ENCODE data around the gene MBD3L4. TPM values are rescaled to one million over a fixed set of nuclear protein-coding genes. Genes with fewer than 3 reads are reported as not detected.

The MBD3L4 gene
- total and polyA plus RNA-seq, 2 of the 13 experiments (the other 11 are each of a cell fraction or from before 2014, with no cell fraction given) = not detected

GRCh38 chr19:7069904-7070226 is 29.9 kb upstream of the MBD3L4 start (continued):
- TF ChIP-seq FOXJ3 (CRISPR knock-in tag; IDR thresholded peaks at IDR 0.05; ENCODE audit: borderline replicate concordance) (0 out of 2 replicates have a peak, but pooled peaks have one; percentile 9), MXD1 (CRISPR knock-in tag; IDR thresholded peaks at IDR 0.05) (no peak), ZNF121 (CRISPR knock-in tag; IDR thresholded peaks at IDR 0.05) (no peak), NCOA2 (CRISPR knock-in tag; IDR thresholded peaks at IDR 0.05) (no peak), ZNF275 (CRISPR knock-in tag; IDR thresholded peaks at IDR 0.05; ENCODE audit: borderline replicate concordance) (0 out of 2 replicates have a peak, but pooled peaks have one; percentile 9), YEATS4 (CRISPR knock-in tag; IDR thresholded peaks at IDR 0.05; ENCODE audit: borderline replicate concordance) (no peak), HES4 (CRISPR knock-in tag; IDR thresholded peaks at IDR 0.05; ENCODE audit: borderline replicate concordance) (no peak), HDAC2 (CRISPR knock-in tag; IDR thresholded peaks at IDR 0.05) (no peak), ZNF883 (CRISPR knock-in tag; IDR thresholded peaks at IDR 0.05; ENCODE audit: not compliant biosample characterization) (peak; percentile 0), RFX5 (IDR thresholded peaks at IDR 0.05; ENCODE audit: low read depth, low read length) (no peak), ZMYM3 (CRISPR knock-in tag; IDR thresholded peaks at IDR 0.05) (no peak), ATF7 (IDR thresholded peaks at IDR 0.05) (no peak), ATF7 (CRISPR knock-in tag; IDR thresholded peaks at IDR 0.05) (no peak), ZNF619 (CRISPR knock-in tag; IDR thresholded peaks at IDR 0.05) (no peak), ZNF672 (CRISPR knock-in tag; IDR thresholded peaks at IDR 0.05) (no peak), PRDM4 (CRISPR knock-in tag; IDR thresholded peaks at IDR 0.05; ENCODE audit: borderline replicate concordance) (no peak), PHF5A (CRISPR knock-in tag; IDR thresholded peaks at IDR 0.05; ENCODE audit: low read depth, unreplicated experiment) (no peak), ZSCAN5A (CRISPR knock-in tag; IDR thresholded peaks at IDR 0.05; ENCODE audit: borderline replicate concordance) (no peak), TCF7 (IDR thresholded peaks at IDR 0.05; ENCODE audit: low read depth) (no peak), ZNF292 (CRISPR knock-in tag; IDR thresholded peaks at IDR 0.05; ENCODE audit: borderline replicate concordance, low read depth) (no peak), ZNF550 (CRISPR knock-in tag; IDR thresholded peaks at IDR 0.05; ENCODE audit: borderline replicate concordance) (no peak), TRIM24 (CRISPR knock-in tag; IDR thresholded peaks at IDR 0.05) (no peak), MAX (IDR thresholded peaks at IDR 0.05) (no peak), SMAD3 (CRISPR knock-in tag; IDR thresholded peaks at IDR 0.05) (no peak), ZFP91 (CRISPR knock-in tag; IDR thresholded peaks at IDR 0.05; ENCODE audit: borderline replicate concordance) (peak; percentile 41; the same call in 1 of the 2 replicates)
